Pericardium fibroblast (primary cell): Measurements from ENCODE around the gene LVRN. TPM values are rescaled to one million over a fixed set of nuclear protein-coding genes. Genes with fewer than 3 reads are reported as not detected.

Experiments
- total RNA-seq: library from RNA; depleted of rRNA; stranded (reverse); fragments of >200 nt; gene quantifications from 2 replicates; pipeline ENCODE4 v1.2.3, GENCODE V29; 2015

The LVRN gene
- 0.34 TPM in 1 of 2 replicates, not detected in the other for total RNA-seq

GRCh38 chr5:115962239-115962564 is at the start of gene LVRN:
Gene LVRN, plus strand, starts transcription at chr5:115962475. Its CDS starts 143 bp downstream, at chr5:115962618.

GRCh38 chr5:116032094-116032517 is 69.8 kb downstream of the LVRN start, which contains the start of gene ARL14EPL:
Gene ARL14EPL, plus strand, starts transcription at chr5:116032472. Its CDS starts 18,994 bp downstream, at chr5:116051466.

Other genes starting within 250 kb of the LVRN start
- 7.9 and 25.1 TPM in 2 replicates for gene CDO1, start 145.8 kb upstream of the LVRN start, total RNA-seq
- gene ATG12, start 120.9 kb upstream of the LVRN start, total RNA-seq = 42.8 and 50.3 TPM in 2 replicates
- 132 and 248 TPM in 2 replicates for gene AP3S1, start 120.5 kb upstream of the LVRN start, total RNA-seq
- gene ARL14EPL, start 70.0 kb downstream of the LVRN start, total RNA-seq = not detected in 2 replicates
- 26.5 and 29.5 TPM in 2 replicates for gene COMMD10, start 122.5 kb downstream of the LVRN start, total RNA-seq